ENCODE results near the gene FYN. TPM values are rescaled to one million over a fixed set of nuclear protein-coding genes. Genes with fewer than 3 reads are reported as not detected.

Gene FYN
- total RNA-seq, 4 donors from 2014 or later: 55.3 to 249 (median 74.3) TPM

GRCh38 chr6:111806165-111806547, 67.1 kb downstream of the FYN start:
- Histone ChIP-seq H3K36me3 (no peaks in the 10 kb centered on the region), H3K4me1 (peaks cover 0 to 19% (median 14%) of the 10 kb centered on the region in 4 donors), H3K27ac (peak overlapping the region; percentile 55 to 79 (median 70)), H3K9me3 (no peaks in the 10 kb centered on the region), H3K27me3 (no peaks in the 10 kb centered on the region), H3K4me3 (no peak overlapping the region)
- no peak for DNase-seq
- TF ChIP-seq CTCF (IDR thresholded peaks at IDR 0.05) (no peak), POLR2A (IDR thresholded peaks at IDR 0.05) (no peak)

GRCh38 chr6:111805511-111806164, 67.6 kb downstream of the FYN start:
- Histone ChIP-seq H3K27me3 (no peaks in the 10 kb centered on the region), H3K9me3 (no peaks in the 10 kb centered on the region), H3K4me3 (no peak overlapping the region), H3K27ac (peak overlapping the region; percentile 55 to 79 (median 70)), H3K36me3 (no peaks in the 10 kb centered on the region), H3K4me1 (peaks cover 0 to 19% (median 14%) of the 10 kb centered on the region in 4 donors)
- DNase-seq: no peak
- TF ChIP-seq POLR2A (IDR thresholded peaks at IDR 0.05) (no peak), CTCF (IDR thresholded peaks at IDR 0.05) (no peak)

- H3K36me3 ChIP-seq: no peaks in the 10 kb centered on the region
- no peak overlapping the region for H3K4me3 ChIP-seq
- peak overlapping the region; percentile 55 to 79 (median 70) for H3K27ac ChIP-seq
- TF ChIP-seq CTCF (IDR thresholded peaks at IDR 0.05) (peak in 1 of 6 experiments; percentile 25), POLR2A (IDR thresholded peaks at IDR 0.05) (no peak)
- no peaks in the 10 kb centered on the region for H3K27me3 ChIP-seq
- H3K9me3 ChIP-seq: no peaks in the 10 kb centered on the region
- H3K4me1 ChIP-seq: peaks cover 0 to 19% (median 14%) of the 10 kb centered on the region in 4 donors
- DNase-seq: peak in 1 of 3 donors; percentile 80
Observed at GRCh38 chr6:111804627-111805235, 68.5 kb downstream of the FYN start.

GRCh38 chr6:111803804-111804203, 69.4 kb downstream of the FYN start:
- H3K4me3 ChIP-seq: no peak overlapping the region
- no peaks in the 10 kb centered on the region for H3K27me3 ChIP-seq
- no peaks in the 10 kb centered on the region for H3K9me3 ChIP-seq
- peaks cover 0 to 19% (median 14%) of the 10 kb centered on the region in 4 donors for H3K4me1 ChIP-seq
- H3K36me3 ChIP-seq: no peaks in the 10 kb centered on the region
- no peak for TF ChIP-seq POLR2A (IDR thresholded peaks at IDR 0.05)
- no peak for TF ChIP-seq CTCF (IDR thresholded peaks at IDR 0.05)
- H3K27ac ChIP-seq: peak overlapping the region; percentile 55 to 79 (median 70)
- DNase-seq: no peak

GRCh38 chr6:111803371-111803770, 69.9 kb downstream of the FYN start:
- Histone ChIP-seq H3K9me3 (no peaks in the 10 kb centered on the region), H3K4me1 (peaks cover 0 to 19% (median 14%) of the 10 kb centered on the region in 4 donors), H3K36me3 (no peaks in the 10 kb centered on the region), H3K27ac (peak overlapping the region; percentile 55 to 79 (median 70)), H3K4me3 (no peak overlapping the region), H3K27me3 (no peaks in the 10 kb centered on the region)
- TF ChIP-seq CTCF (IDR thresholded peaks at IDR 0.05) (no peak), POLR2A (IDR thresholded peaks at IDR 0.05) (no peak)
- no peak for DNase-seq
